GM18526 (cell line): ENCODE measurements around the gene BCAN.

Experiments used
- POLR2A ChIP-seq: IDR thresholded peaks from 3 replicates; pipeline ENCODE4 v1.6.1; 2011; ENCODE audit not compliant: insufficient read length; ENCODE audit errors: extremely low read depth

The BCAN gene

GRCh38 chr1:156652131-156652991 lies 10.4 kb downstream of the BCAN start:
- TF ChIP-seq POLR2A, result no peak

- no peak for TF ChIP-seq POLR2A
These were observed 11.1 kb downstream of the BCAN start for GRCh38 chr1:156652992-156653355.

GRCh38 chr1:156654700-156655099 lies 12.8 kb downstream of the BCAN start:
- TF ChIP-seq POLR2A, result no peak

DNA sequence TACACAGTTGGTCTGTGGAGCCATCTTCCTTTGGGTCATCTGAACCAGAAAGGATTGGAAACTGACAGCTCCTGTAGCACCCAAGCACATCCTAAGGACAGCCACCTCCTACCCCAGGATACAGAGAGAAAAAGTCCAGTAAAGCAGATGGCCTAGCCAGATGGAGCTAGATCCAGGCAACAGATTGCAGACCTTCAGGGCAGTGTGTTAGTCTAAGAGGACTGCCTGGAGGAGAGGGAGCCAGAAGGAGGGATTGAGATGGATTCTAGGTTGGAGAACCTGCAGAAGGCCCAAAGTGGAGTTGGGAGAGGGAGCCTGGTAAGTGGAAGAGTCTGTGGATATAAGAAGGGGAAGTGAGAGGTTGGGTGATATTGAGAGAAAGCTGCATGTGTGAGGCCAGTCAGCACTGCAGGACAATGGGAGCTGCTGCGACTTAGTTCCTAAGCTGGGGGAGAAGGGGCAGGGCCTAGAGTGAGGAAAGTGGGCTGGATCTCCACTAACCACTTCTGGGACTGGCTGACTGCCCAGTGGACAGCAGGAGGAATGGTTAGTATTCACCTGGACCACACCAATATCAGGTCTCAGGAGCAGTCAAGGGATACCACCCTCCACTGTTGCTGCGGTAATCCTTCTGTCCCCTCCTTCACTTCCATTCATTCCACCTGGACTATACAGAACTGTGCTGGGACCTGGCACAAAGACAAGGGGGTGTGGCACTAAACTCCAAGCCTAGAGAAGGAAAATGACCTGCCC lies 13.4 kb downstream of the BCAN start:
- no peak for TF ChIP-seq POLR2A

- TF ChIP-seq POLR2A, result no peak
These were observed 14.1 kb downstream of the BCAN start for GRCh38 chr1:156655904-156656516.

DNA sequence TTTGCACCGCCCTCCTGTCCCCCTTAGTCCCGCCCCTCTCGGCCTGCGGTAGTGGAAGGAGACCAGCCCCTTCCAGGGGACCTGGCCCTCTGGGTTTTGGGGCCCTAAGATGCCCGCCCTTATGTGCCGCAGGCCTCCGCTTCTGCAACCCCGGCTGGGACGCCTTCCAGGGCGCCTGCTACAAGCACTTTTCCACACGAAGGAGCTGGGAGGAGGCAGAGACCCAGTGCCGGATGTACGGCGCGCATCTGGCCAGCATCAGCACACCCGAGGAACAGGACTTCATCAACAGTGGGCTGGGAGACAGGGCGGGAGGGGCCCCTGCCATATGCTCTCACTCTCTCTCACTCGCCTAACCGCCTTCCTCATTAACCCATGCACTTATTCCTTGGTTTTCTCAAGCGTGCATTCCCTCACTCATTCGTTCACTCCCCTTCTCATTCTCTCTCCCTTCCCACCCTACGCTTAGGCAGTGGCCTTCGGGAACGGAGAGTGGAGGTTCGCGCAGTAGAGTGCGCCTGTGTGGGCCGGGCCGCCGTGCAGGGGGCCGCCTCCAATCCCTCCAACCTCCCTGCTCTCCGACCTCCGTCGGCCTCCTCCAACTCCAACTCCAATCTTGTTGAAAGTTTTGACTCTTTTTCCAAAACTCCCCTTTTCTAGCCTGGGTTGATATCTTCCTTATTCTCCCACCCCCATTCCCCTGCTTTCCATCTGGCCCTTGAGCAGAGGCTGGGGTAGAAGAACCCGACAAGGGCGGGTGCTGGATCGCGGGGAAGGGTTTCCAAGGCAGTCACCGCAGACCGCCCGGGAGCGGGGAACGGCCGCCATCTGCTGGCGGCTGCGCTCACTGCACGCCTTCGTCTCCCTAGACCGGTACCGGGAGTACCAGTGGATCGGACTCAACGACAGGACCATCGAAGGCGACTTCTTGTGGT lies 15.2 kb downstream of the BCAN start:
- no peak for TF ChIP-seq POLR2A

DNA sequence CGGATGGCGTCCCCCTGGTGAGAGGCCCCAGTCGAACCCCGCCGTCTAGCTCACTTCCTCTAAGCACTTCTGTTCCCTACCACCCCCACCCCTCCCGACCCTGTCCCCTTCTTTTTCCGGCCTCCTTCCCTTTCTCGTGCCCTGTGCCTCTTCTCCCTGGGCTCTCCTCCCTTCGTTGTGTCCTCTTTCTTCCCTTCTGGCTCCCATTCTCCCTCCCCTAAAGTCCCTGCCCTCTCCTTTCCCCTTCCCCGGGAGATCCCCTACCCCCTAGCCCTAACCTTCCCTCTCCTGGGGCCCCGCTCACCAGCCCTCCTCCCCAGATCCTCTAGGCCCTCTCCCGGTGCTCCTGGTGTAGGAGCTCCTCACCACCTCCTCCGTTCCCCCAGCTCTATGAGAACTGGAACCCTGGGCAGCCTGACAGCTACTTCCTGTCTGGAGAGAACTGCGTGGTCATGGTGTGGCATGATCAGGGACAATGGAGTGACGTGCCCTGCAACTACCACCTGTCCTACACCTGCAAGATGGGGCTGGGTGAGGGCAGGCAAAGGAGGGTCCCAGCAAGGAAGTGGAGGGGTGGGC lies 15.9 kb downstream of the BCAN start:
- TF ChIP-seq POLR2A, result no peak

DNA sequence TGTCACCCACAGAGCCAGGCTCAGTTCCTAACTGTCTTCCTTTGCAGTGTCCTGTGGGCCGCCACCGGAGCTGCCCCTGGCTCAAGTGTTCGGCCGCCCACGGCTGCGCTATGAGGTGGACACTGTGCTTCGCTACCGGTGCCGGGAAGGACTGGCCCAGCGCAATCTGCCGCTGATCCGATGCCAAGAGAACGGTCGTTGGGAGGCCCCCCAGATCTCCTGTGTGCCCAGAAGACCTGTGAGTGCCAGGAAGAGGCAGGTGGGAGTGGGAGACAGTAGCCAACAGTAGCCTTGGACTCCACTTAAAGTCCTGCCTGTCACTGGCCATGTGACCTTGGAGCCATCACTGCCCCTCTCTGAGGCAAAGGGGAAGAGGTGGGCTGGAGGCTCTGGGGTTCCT lies 16.6 kb downstream of the BCAN start:
- no peak for TF ChIP-seq POLR2A

DNA sequence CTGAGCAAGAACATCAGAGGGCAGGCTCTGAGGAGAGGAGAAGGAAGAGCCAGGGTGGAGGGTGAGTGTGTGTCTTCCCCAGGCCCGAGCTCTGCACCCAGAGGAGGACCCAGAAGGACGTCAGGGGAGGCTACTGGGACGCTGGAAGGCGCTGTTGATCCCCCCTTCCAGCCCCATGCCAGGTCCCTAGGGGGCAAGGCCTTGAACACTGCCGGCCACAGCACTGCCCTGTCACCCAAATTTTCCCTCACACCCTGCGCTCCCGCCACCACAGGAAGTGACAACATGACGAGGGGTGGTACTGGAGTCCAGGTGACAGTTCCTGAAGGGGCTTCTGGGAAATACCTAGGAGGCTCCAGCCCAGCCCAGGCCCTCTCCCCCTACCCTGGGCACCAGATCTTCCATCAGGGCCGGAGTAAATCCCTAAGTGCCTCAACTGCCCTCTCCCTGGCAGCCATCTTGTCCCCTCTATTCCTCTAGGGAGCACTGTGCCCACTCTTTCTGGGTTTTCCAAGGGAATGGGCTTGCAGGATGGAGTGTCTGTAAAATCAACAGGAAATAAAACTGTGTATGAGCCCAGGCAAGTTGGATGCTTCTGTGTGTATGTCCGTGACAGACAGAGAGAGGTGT lies 17.1 kb downstream of the BCAN start:
- no peak for TF ChIP-seq POLR2A

- no peak for TF ChIP-seq POLR2A
These were observed 17.7 kb downstream of the BCAN start for GRCh38 chr1:156659661-156659987.

- TF ChIP-seq POLR2A, result no peak
These were observed 18.3 kb downstream of the BCAN start for GRCh38 chr1:156659988-156660751.

GRCh38 chr1:156660752-156661112 lies 18.8 kb downstream of the BCAN start:
- TF ChIP-seq POLR2A, result no peak

GRCh38 chr1:156662005-156662799 lies 20.3 kb downstream of the BCAN start:
- no peak for TF ChIP-seq POLR2A
